H9 (cell line): ENCODE results near the gene ARPP21. TPM values are rescaled to one million over a fixed set of nuclear protein-coding genes. Genes with fewer than 3 reads are reported as not detected.

Source experiments
- DNase-seq: peaks from one replicate; pipeline ENCODE4 v3.0.0-alpha.2; 2017
- H2AFZ ChIP-seq: one replicate; pipeline ENCODE4 v1.6.1; 2013; ENCODE audit warnings: mild to moderate bottlenecking, low read length, control low read depth, moderate library complexity
- H2AK5ac ChIP-seq: 2 replicates; pipeline ENCODE4 v1.6.1; 2013; ENCODE audit warnings: low read length, control low read depth, mixed read lengths; ENCODE audit not compliant: insufficient read length
- H2BK120ac ChIP-seq: one replicate; pipeline ENCODE4 v1.6.1; 2013; ENCODE audit warnings: low read depth, mild to moderate bottlenecking, low read length, control low read depth, inconsistent platforms; ENCODE audit not compliant: poor library complexity, severe bottlenecking
- H2BK12ac ChIP-seq: 2 replicates; pipeline ENCODE4 v1.6.1; 2013; ENCODE audit warnings: low read length, control low read depth, mixed read lengths, low read depth; ENCODE audit not compliant: insufficient read length
- H2BK15ac ChIP-seq: 2 replicates; pipeline ENCODE4 v1.6.1; 2013; ENCODE audit warnings: low read depth, low read length, control low read depth
- H2BK20ac ChIP-seq: one replicate; pipeline ENCODE4 v1.6.1; 2013; ENCODE audit warnings: low read depth, mild to moderate bottlenecking, low read length, control low read depth, inconsistent platforms; ENCODE audit not compliant: poor library complexity, severe bottlenecking
- H2BK5ac ChIP-seq: 2 replicates; pipeline ENCODE4 v1.6.1; 2013; ENCODE audit warnings: low read length, control low read depth, mixed read lengths; ENCODE audit not compliant: insufficient read length
- H3K14ac ChIP-seq: 2 replicates; pipeline ENCODE4 v1.6.1; 2013; ENCODE audit warnings: low read length, control low read depth; ENCODE audit not compliant: insufficient read depth
- H3K18ac ChIP-seq: 2 replicates; pipeline ENCODE4 v1.6.1; 2013; ENCODE audit warnings: low read depth, mild to moderate bottlenecking, mixed read lengths, low read length, control low read depth; ENCODE audit not compliant: insufficient read length
- H3K23ac ChIP-seq: 2 replicates; pipeline ENCODE4 v1.6.1; 2013; ENCODE audit warnings: low read length, control low read depth, mixed read lengths, low read depth; ENCODE audit not compliant: insufficient read length
- H3K23me2 ChIP-seq: 2 replicates; pipeline ENCODE4 v1.6.1; 2013; ENCODE audit warnings: low read depth, mild to moderate bottlenecking, mixed read lengths, low read length, control low read depth; ENCODE audit not compliant: insufficient read length, poor library complexity, severe bottlenecking
- H3K27ac ChIP-seq: 2 replicates; pipeline ENCODE4 v1.5.1; 2013; ENCODE audit warnings: low read length, control low read depth, mixed read lengths, low read depth; ENCODE audit not compliant: insufficient read length
- H3K27me3 ChIP-seq: 2 replicates; pipeline ENCODE4 v1.6.1; 2013; ENCODE audit warnings: low read length, control low read depth, inconsistent platforms; ENCODE audit not compliant: insufficient read depth
- H3K4ac ChIP-seq: 2 replicates; pipeline ENCODE4 v1.6.1; 2013; ENCODE audit warnings: low read depth, mild to moderate bottlenecking, control low read depth, inconsistent platforms, low read length, moderate library complexity
- H3K4me1 ChIP-seq: 2 replicates; pipeline ENCODE4 v1.6.1; 2013; ENCODE audit warnings: low read length, control low read depth, inconsistent platforms; ENCODE audit not compliant: insufficient read depth
- H3K4me2 ChIP-seq: 2 replicates; pipeline ENCODE4 v1.6.1; 2013; ENCODE audit warnings: low read length, control low read depth, mixed read lengths; ENCODE audit not compliant: insufficient read length, insufficient read depth
- H3K56ac ChIP-seq: 2 replicates; pipeline ENCODE4 v1.6.1; 2013; ENCODE audit warnings: low read depth, mild to moderate bottlenecking, mixed read lengths, low read length, control low read depth; ENCODE audit not compliant: insufficient read length
- H3K79me1 ChIP-seq: 2 replicates; pipeline ENCODE4 v1.6.1; 2013; ENCODE audit warnings: low read depth, mild to moderate bottlenecking, moderate library complexity, low read length, control low read depth, inconsistent platforms; ENCODE audit not compliant: insufficient read depth, poor library complexity, severe bottlenecking
- H3K79me2 ChIP-seq: 2 replicates; pipeline ENCODE4 v1.6.1; 2013; ENCODE audit warnings: low read length, control low read depth, inconsistent platforms; ENCODE audit not compliant: insufficient read depth
- H3K9ac ChIP-seq: 2 replicates; pipeline ENCODE4 v1.6.1; 2013; ENCODE audit warnings: low read length, control low read depth, mixed read lengths; ENCODE audit not compliant: insufficient read length; ENCODE audit errors: extremely low read depth
- H3K9me3 ChIP-seq: one replicate; pipeline ENCODE4 v1.6.1; 2013; ENCODE audit warnings: low read depth, low read length, inconsistent platforms; ENCODE audit not compliant: control insufficient read depth
- H3T11ph ChIP-seq: one replicate; pipeline ENCODE4 v1.6.1; 2013; ENCODE audit warnings: mild to moderate bottlenecking, low read length, control low read depth, inconsistent platforms
- H4K20me1 ChIP-seq: one replicate; pipeline ENCODE4 v1.6.1; 2013; ENCODE audit not compliant: control insufficient read depth, insufficient read length, insufficient read depth
- H4K5ac ChIP-seq: 2 replicates; pipeline ENCODE4 v1.6.1; 2013; ENCODE audit warnings: low read depth, mild to moderate bottlenecking, mixed read lengths, low read length, control low read depth; ENCODE audit not compliant: insufficient read length
- H4K8ac ChIP-seq: replicated peaks from 2 replicates; pipeline ENCODE4 v1.6.1; 2013; ENCODE audit warnings: low read length, control low read depth, mixed read lengths, low read depth; ENCODE audit not compliant: insufficient read length
- H4K91ac ChIP-seq: 2 replicates; pipeline ENCODE4 v1.6.1; 2013; ENCODE audit warnings: low read depth, mild to moderate bottlenecking, moderate library complexity, mixed read lengths, low read length, control low read depth; ENCODE audit not compliant: insufficient read length
- H3K27ac Mint-ChIP-seq, 3 experiments: 2 replicates in 2 of 3; 3 replicates in 1 of 3; pipeline ENCODE4 v1.8.0; 2020 to 2021; ENCODE audit warnings: mixed read lengths in 3 of 3, mild to moderate bottlenecking in 1 of 3, moderate library complexity in 1 of 3
- H3K27me3 Mint-ChIP-seq: 2 replicates; pipeline ENCODE4 v1.8.0; 2021; ENCODE audit warnings: low read depth, mild to moderate bottlenecking, moderate library complexity, mixed read lengths
- H3K36me3 Mint-ChIP-seq, 3 experiments: 2 replicates in 2 of 3; 3 replicates in 1 of 3; pipeline ENCODE4 v1.8.0; 2020 to 2021; ENCODE audit warnings: low read depth in 3 of 3, mixed read lengths in 3 of 3; ENCODE audit not compliant: insufficient read depth in 1 of 3
- H3K4me1 Mint-ChIP-seq, 2 experiments: 2 replicates each; pipeline ENCODE4 v1.8.0; 2020; ENCODE audit warnings: mixed read lengths in 2 of 2
- H3K4me3 Mint-ChIP-seq, 2 experiments: 2 replicates in 1 of 2; 3 replicates in 1 of 2; pipeline ENCODE4 v1.8.0; 2020 to 2021; ENCODE audit warnings: mild to moderate bottlenecking in 2 of 2, mixed read lengths in 2 of 2, moderate library complexity in 1 of 2
- H3K9me3 Mint-ChIP-seq, 2 experiments: 2 replicates in 1 of 2; 3 replicates in 1 of 2; pipeline ENCODE4 v1.8.0; 2020; ENCODE audit warnings: mild to moderate bottlenecking in 2 of 2, mixed read lengths in 2 of 2, moderate library complexity in 1 of 2
- CTCF ChIP-seq: fragments of 200-600 bp; sonication (generic); conservative IDR thresholded peaks from 3 replicates; pipeline ENCODE4 v1.8.0; 2021; ENCODE audit warnings: antibody characterized with exemption, mild to moderate bottlenecking
- WGBS: extraction: QIAGEN DNeasy Blood & Tissue Kit; methylation state at CpG from one replicate; pipeline ENCODE4 v1.1.7; 2013; ENCODE audit warnings: missing lambda C conversion rate, low lambda C conversion rate, mixed read lengths; ENCODE audit not compliant: insufficient read length; ENCODE audit errors: extremely low coverage; 5-methylcytosine and 5-hydroxymethylcytosine counted together
- total RNA-seq: library from RNA; stranded (reverse); gene quantifications from 2 replicates; pipeline ENCODE4 v1.2.1, GENCODE V29; 2021

ARPP21 gene
- total RNA-seq, 1 experiment from 2014 or later: not detected

- Histone ChIP-seq H2BK12ac (no peak overlapping the region), H3K79me2 (no peaks in the 10 kb centered on the region), H3K14ac (no peak overlapping the region), H2AK5ac (no peak overlapping the region), H3K23me2 (no peaks in the 10 kb centered on the region), H2BK5ac (no peak overlapping the region), H4K91ac (no peak overlapping the region), H3K27ac (no peak overlapping the region), H3K18ac (no peak overlapping the region), H3K23ac (no peak overlapping the region), H3T11ph (no peak overlapping the region), H3K56ac (no peak overlapping the region), H2AFZ (no peak overlapping the region), H4K20me1 (no peaks in the 10 kb centered on the region), H3K27me3 (no peaks in the 10 kb centered on the region), H3K79me1 (no peaks in the 10 kb centered on the region), H3K4ac (no peak overlapping the region), H2BK15ac (no peak overlapping the region), H3K4me2 (no peak overlapping the region), H3K9ac (no peak overlapping the region), H3K4me1 (no peaks in the 10 kb centered on the region; the same call in 1 of the 2 replicates), H4K8ac (no peak overlapping the region), H3K9me3 (no peaks in the 10 kb centered on the region), H4K5ac (no peak overlapping the region), H2BK20ac (no peak overlapping the region), H2BK120ac (no peak overlapping the region)
- Mint-ChIP-seq H3K4me3 (no peak overlapping the region), H3K4me1 (peaks cover 8 to 10% of the 10 kb centered on the region in 2 experiments; a peak in 1 of 4 replicates), H3K36me3 (no peaks in the 10 kb centered on the region), H3K27me3 (no peaks in the 10 kb centered on the region), H3K27ac (no peak overlapping the region), H3K9me3 (no peaks in the 10 kb centered on the region)
- no peak for TF ChIP-seq CTCF
- WGBS: no CpG with 5 or more reads among the region's 1 CpG
- no peak for DNase-seq
These were observed 27.6 kb downstream of the ARPP21 start for GRCh38 chr3:35666888-35667287.
